ENCODE results near the gene AKT3.
"Not testable (repeated sequence)": the region's sequence is repeated elsewhere in the genome, so short reads cannot be mapped to it uniquely, and the experiment has no call there.

The AKT3 gene

GRCh38 chr1:243850202-243850451, at the start of gene AKT3:
TSS of gene AKT3 (minus strand) at chr1:243850243. CDS start at chr1:243843170, 7,073 bp downstream.
- no peak for FAIRE-seq

GRCh38 chr1:243898278-243898677, 48.2 kb upstream of the AKT3 start:
- no peak for FAIRE-seq

- no peak for FAIRE-seq
Observed at GRCh38 chr1:243896313-243896712, 46.3 kb upstream of the AKT3 start.

GRCh38 chr1:243892456-243892855, 42.4 kb upstream of the AKT3 start:
- no peak for FAIRE-seq

GRCh38 chr1:243890576-243890975, 40.5 kb upstream of the AKT3 start:
- FAIRE-seq: no peak

- no peak for FAIRE-seq
Observed at GRCh38 chr1:243885806-243886205, 35.8 kb upstream of the AKT3 start.

GRCh38 chr1:243884603-243885002, 34.6 kb upstream of the AKT3 start:
- no peak for FAIRE-seq

- FAIRE-seq: no peak
Observed at GRCh38 chr1:243883551-243883950, 33.5 kb upstream of the AKT3 start.

- no peak for FAIRE-seq
Observed at GRCh38 chr1:243882276-243882675, 32.2 kb upstream of the AKT3 start.

GRCh38 chr1:243877058-243877457, 27.0 kb upstream of the AKT3 start:
- not testable (repeated sequence) for FAIRE-seq

- FAIRE-seq: no peak
Observed at GRCh38 chr1:243855616-243856318, 5.7 kb upstream of the AKT3 start.

GRCh38 chr1:243851765-243852164, 1.7 kb upstream of the AKT3 start:
- FAIRE-seq: no peak

GRCh38 chr1:243851257-243851756, 1.3 kb upstream of the AKT3 start:
- FAIRE-seq: no peak

GRCh38 chr1:243850452-243851256, 611 bp upstream of the AKT3 start:
- FAIRE-seq: no peak

GRCh38 chr1:243849421-243850201, 432 bp downstream of the AKT3 start:
- no peak for FAIRE-seq

GRCh38 chr1:243848858-243849420, 1.1 kb downstream of the AKT3 start:
- FAIRE-seq: peak; percentile 35

- FAIRE-seq: no peak
Observed at GRCh38 chr1:243848165-243848857, 1.7 kb downstream of the AKT3 start.

- no peak for FAIRE-seq
Observed at GRCh38 chr1:243846761-243847160, 3.3 kb downstream of the AKT3 start.

GRCh38 chr1:243845888-243846287, 4.2 kb downstream of the AKT3 start:
- no peak for FAIRE-seq

GRCh38 chr1:243844186-243844585, 5.9 kb downstream of the AKT3 start:
- no peak for FAIRE-seq

GRCh38 chr1:243842978-243843511, 7.0 kb downstream of the AKT3 start:
- FAIRE-seq: no peak

- FAIRE-seq: no peak
Observed at GRCh38 chr1:243842161-243842560, 7.9 kb downstream of the AKT3 start.

Data from A204.1 (cell line).